A673 (cell line): ENCODE measurements around the gene TXNRD3. TPM values are rescaled to one million over a fixed set of nuclear protein-coding genes. Genes with fewer than 3 reads are reported as not detected.
A peak's percentile ranks its signal among the peaks of the same experiment; 100 is the strongest.

ENCODE experiments used
- BruUV-seq: library from RNA; stranded (reverse); fragments of 400-500 nt; replicated peaks from 2 replicates; lab custom pipeline; 2021; lab: Mats Ljungman, UMichigan
- CTCF ChIA-PET: fragments of 300-600 bp; sonication (Branson Sonifier 250); formaldehyde crosslinking; loops from one replicate; lab custom pipeline; 2022; ENCODE audit warnings: antibody characterized with exemption; lab: Charles Lee
- POLR2A ChIA-PET: fragments of 300-600 bp; sonication (Branson Sonifier 250); formaldehyde crosslinking; loops from one replicate; lab custom pipeline; 2022; ENCODE audit warnings: antibody characterized with exemption; ENCODE audit not compliant: low non-redundant PET; lab: Charles Lee
- DNase-seq: peaks from one replicate; pipeline ENCODE4 v3.0.0-alpha.2; 2015; ENCODE audit warnings: low spot score
- H3K27ac ChIP-seq: fragments of 200-600 bp; sonication (generic); 2 replicates; pipeline ENCODE4 v1.5.1; 2016; ENCODE audit warnings: mixed run types, low read depth, mild to moderate bottlenecking, mixed read lengths, antibody characterized with exemption, low read length; ENCODE audit not compliant: poor library complexity, severe bottlenecking
- H3K27me3 ChIP-seq: fragments of 200-600 bp; sonication (generic); replicated peaks from 2 replicates; pipeline ENCODE4 v1.6.1; 2017; ENCODE audit warnings: mixed run types, low read depth, mild to moderate bottlenecking, mixed read lengths, antibody characterized with exemption, low read length; ENCODE audit not compliant: insufficient read depth, poor library complexity
- H3K36me3 ChIP-seq: fragments of 200-600 bp; sonication (generic); 2 replicates; pipeline ENCODE4 v1.6.1; 2016; ENCODE audit warnings: mixed run types, mild to moderate bottlenecking, mixed read lengths, antibody characterized with exemption, low read length; ENCODE audit not compliant: insufficient read depth, poor library complexity, severe bottlenecking
- H3K4me1 ChIP-seq: fragments of 200-600 bp; sonication (generic); 2 replicates; pipeline ENCODE4 v1.6.1; 2017; ENCODE audit warnings: mixed run types, mild to moderate bottlenecking, mixed read lengths, antibody characterized with exemption, low read length; ENCODE audit not compliant: insufficient read depth, poor library complexity, severe bottlenecking
- H3K4me3 ChIP-seq: fragments of 200-600 bp; sonication (generic); 2 replicates; pipeline ENCODE4 v1.5.1; 2016; ENCODE audit warnings: low read depth, mixed run types, mild to moderate bottlenecking, mixed read lengths, low read length; ENCODE audit not compliant: poor library complexity, severe bottlenecking
- H3K9me3 ChIP-seq: fragments of 200-600 bp; sonication (generic); 2 replicates; pipeline ENCODE4 v1.6.1; 2016; ENCODE audit warnings: mixed run types, low read depth, mild to moderate bottlenecking, mixed read lengths, antibody characterized with exemption, low read length; ENCODE audit not compliant: poor library complexity, severe bottlenecking
- EZH2 ChIP-seq: fragments of 200-600 bp; sonication (generic); IDR thresholded peaks from 2 replicates; pipeline ENCODE4 v1.6.1; 2017; ENCODE audit warnings: borderline replicate concordance, low read depth, mild to moderate bottlenecking, mixed read lengths, antibody characterized with exemption, low read length; ENCODE audit not compliant: poor library complexity, severe bottlenecking
- intact Hi-C: fragments of 100-400 bp; cut with micrococcal nuclease; formaldehyde crosslinking; loops from one replicate; pipeline ENCODE4 v1.10.0; 2022; ENCODE audit not compliant: unreplicated experiment
- total RNA-seq: library from RNA; stranded (reverse); gene quantifications from 2 replicates; pipeline ENCODE4 v1.2.3, GENCODE V29; 2021
- TF ChIP-seq, protein P1 (sequence below): fragments of 300-800, 200-600 bp; sonication (generic); conservative IDR thresholded peaks from 2 replicates; pipeline ENCODE4 v1.5.1; 2017; ENCODE audit warnings: low read depth, mild to moderate bottlenecking, antibody characterized with exemption, low read length, moderate library complexity, mixed read lengths

TXNRD3 gene
- total RNA-seq, 1 experiment from 2014 or later: 4.1 TPM

DNA sequence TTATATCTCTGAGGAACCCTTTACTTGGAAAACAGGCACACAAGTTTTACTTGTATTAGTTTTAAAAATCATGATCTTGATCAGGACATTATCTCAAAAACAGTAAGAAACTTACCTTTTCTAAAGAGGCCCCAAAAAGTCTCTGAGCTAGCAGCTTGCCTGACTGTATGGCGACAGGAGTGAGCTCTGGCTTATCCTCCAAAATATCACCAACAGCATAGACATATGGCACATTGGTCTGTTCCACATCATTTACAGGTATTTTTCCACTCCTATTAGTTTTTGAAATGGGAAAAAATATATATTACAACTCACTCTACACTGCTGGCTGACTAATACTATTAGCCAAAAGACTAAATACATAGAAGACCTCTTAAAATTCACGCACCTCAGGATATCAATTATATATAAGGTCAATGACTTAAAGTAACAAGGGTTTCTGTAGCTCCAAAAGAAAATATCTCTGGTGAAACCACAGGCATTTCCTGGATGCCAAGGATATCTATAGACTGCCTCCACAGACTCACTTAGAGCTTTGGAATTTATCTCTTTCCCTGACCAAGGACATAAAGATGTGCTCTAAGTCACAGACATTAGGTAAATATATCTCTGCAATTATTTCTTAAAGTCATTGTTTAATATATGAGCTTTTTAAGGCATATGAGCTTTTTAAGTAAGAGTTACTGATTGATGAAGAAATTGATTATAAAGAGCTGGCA lies 33.1 kb downstream of the TXNRD3 start:
- ChIA-PET CTCF (no interaction called here), POLR2A (no interaction called here)
- Histone ChIP-seq H3K36me3 (no peaks in the 10 kb centered on the region), H3K4me3 (no peak overlapping the region), H3K27ac (no peak overlapping the region), H3K4me1 (peaks cover 15% of the 10 kb centered on the region), H3K9me3 (no peaks in the 10 kb centered on the region), H3K27me3 (no peaks in the 10 kb centered on the region)
- intact Hi-C loops: no loop called here
- no peak for TF ChIP-seq EZH2
- TF ChIP-seq, protein P1, sequence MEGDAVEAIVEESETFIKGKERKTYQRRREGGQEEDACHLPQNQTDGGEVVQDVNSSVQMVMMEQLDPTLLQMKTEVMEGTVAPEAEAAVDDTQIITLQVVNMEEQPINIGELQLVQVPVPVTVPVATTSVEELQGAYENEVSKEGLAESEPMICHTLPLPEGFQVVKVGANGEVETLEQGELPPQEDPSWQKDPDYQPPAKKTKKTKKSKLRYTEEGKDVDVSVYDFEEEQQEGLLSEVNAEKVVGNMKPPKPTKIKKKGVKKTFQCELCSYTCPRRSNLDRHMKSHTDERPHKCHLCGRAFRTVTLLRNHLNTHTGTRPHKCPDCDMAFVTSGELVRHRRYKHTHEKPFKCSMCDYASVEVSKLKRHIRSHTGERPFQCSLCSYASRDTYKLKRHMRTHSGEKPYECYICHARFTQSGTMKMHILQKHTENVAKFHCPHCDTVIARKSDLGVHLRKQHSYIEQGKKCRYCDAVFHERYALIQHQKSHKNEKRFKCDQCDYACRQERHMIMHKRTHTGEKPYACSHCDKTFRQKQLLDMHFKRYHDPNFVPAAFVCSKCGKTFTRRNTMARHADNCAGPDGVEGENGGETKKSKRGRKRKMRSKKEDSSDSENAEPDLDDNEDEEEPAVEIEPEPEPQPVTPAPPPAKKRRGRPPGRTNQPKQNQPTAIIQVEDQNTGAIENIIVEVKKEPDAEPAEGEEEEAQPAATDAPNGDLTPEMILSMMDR: no peak
- DNase-seq: peak; percentile 80
- no TSS peak for BruUV-seq

DNA sequence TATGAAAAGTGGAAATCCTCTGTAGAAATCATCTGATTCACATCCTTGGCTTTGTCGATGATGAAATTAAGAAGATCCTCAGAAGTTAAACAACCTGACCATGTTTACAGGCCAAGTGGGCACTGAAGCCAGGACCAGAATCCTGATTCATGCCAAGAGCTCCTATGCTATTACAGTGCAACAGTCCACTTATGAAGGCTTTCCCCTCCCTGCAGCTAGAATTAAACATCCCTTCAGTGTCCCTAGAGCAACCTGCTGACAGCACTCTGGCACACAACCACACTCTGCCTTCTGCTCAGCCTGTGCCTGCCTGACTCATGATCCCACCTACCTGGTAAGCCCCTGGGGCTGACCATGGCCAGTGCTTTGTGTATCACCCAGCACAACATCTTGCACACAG lies 33.8 kb downstream of the TXNRD3 start:
- CTCF ChIA-PET: no interaction called here
- BruUV-seq: no TSS peak
- no peaks in the 10 kb centered on the region for H3K36me3 ChIP-seq
- H3K4me1 ChIP-seq: peaks cover 15% of the 10 kb centered on the region
- no peaks in the 10 kb centered on the region for H3K9me3 ChIP-seq
- H3K4me3 ChIP-seq: no peak overlapping the region
- DNase-seq: peak; percentile 5
- TF ChIP-seq, protein P1: no peak
- no peak for TF ChIP-seq EZH2
- no peak overlapping the region for H3K27ac ChIP-seq
- no peaks in the 10 kb centered on the region for H3K27me3 ChIP-seq
- intact Hi-C loops: no loop called here
- POLR2A ChIA-PET: no interaction called here

DNA sequence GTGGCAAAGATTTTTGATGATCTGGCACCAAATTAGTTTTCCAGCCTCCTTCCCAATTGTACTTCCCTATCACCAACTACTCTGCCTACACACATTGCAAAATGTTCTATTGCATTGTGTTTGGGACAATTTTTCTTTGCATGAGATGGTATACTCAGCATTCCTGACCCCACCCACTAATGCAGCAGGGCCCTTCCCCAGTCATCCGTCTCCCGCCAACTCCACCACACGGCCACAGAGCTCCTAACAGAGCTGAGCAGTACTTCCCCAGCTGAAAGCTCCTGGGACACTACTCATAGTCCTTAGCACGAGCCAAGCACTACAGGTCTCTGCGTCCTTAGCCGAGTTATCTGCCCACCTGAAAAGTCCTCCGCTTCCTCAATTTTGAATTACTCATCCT lies 34.2 kb downstream of the TXNRD3 start:
- Histone ChIP-seq H3K9me3 (no peaks in the 10 kb centered on the region), H3K36me3 (no peaks in the 10 kb centered on the region), H3K4me3 (no peak overlapping the region), H3K4me1 (peaks cover 15% of the 10 kb centered on the region), H3K27me3 (no peaks in the 10 kb centered on the region), H3K27ac (no peak overlapping the region)
- POLR2A ChIA-PET: no interaction called here
- DNase-seq: no peak
- CTCF ChIA-PET: no interaction called here
- intact Hi-C loops: no loop called here
- BruUV-seq: no TSS peak
- no peak for TF ChIP-seq EZH2
- TF ChIP-seq, protein P1: no peak
